ENCODE data around the gene AMDHD1.

DNA sequence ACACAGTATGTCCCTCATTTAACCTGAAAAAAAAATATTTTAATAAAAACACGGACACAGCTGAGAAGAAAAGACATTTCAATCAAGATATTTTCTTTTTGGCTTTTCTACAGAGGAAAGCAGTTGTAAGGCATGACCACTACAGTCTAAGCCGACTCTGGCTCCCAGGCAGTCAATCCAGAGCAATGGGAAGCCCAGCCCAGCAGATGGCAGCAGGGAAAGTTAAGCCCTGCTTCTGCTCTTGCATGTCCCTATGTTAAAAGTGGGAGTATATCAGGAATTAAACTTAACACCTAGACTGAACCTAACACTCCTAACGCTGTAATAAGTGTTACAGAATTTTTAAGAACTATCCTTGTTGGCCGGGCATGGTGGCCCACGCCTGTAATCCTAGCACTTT, 72.5 kb downstream of the AMDHD1 start:
- TF ChIP-seq, protein P1, sequence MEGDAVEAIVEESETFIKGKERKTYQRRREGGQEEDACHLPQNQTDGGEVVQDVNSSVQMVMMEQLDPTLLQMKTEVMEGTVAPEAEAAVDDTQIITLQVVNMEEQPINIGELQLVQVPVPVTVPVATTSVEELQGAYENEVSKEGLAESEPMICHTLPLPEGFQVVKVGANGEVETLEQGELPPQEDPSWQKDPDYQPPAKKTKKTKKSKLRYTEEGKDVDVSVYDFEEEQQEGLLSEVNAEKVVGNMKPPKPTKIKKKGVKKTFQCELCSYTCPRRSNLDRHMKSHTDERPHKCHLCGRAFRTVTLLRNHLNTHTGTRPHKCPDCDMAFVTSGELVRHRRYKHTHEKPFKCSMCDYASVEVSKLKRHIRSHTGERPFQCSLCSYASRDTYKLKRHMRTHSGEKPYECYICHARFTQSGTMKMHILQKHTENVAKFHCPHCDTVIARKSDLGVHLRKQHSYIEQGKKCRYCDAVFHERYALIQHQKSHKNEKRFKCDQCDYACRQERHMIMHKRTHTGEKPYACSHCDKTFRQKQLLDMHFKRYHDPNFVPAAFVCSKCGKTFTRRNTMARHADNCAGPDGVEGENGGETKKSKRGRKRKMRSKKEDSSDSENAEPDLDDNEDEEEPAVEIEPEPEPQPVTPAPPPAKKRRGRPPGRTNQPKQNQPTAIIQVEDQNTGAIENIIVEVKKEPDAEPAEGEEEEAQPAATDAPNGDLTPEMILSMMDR (conservative IDR thresholded peaks at IDR 0.05; ENCODE audit: low read depth, low read length): peak; percentile 60
- no peak for TF ChIP-seq EZH2 (IDR thresholded peaks at IDR 0.05; ENCODE audit: low read length, unreplicated experiment)
